Forelimb muscle (tissue), 1 donor: ENCODE results near the gene ALOX15B. TPM values are rescaled to one million over a fixed set of nuclear protein-coding genes. Genes with fewer than 3 reads are reported as not detected.
"Not testable (repeated sequence)": the region's sequence is repeated elsewhere in the genome, so short reads cannot be mapped to it uniquely, and the experiment has no call there.

Experiments
- DNase-seq: peaks from one replicate; pipeline ENCODE4 v3.0.0-alpha.2; 2013; ENCODE audit warnings: low read depth
- polyA plus RNA-seq: library from polyadenylated mRNA; unstranded; fragments of 120-200 nt; gene quantifications from one replicate; pipeline ENCODE4 v1.2.1, GENCODE V29; 2013; ENCODE audit not compliant: insufficient read length

The ALOX15B gene
- polyA plus RNA-seq, 1 donor, result 0.59 TPM

DNA sequence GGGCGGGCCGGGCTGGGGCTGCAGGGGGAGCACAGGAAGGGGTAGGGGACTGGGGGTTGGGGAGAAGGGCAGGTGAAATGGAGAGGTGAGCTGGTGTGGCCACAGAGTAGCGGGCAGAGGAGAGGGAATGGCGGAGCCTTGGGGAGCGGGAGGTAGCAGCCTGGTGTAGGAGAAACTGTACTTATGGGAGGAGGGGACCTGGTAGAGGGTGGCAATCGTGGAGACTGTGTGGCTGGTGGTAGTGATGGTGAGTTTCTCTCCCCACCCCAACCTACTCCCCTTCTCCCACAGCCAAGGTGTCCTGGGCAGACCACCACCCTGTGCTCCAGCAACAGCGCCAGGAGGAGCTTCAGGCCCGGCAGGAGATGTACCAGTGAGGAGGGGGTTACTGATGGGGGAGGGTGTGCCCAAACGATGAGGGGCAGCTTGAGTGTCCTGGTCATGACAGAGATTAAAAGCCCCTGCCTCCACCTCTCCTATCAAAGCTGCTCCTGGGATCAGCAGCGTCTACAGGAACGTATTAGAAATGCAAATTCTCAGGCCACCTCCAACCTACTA lies 831 bp downstream of the ALOX15B start:
- DNase-seq, result no peak

DNA sequence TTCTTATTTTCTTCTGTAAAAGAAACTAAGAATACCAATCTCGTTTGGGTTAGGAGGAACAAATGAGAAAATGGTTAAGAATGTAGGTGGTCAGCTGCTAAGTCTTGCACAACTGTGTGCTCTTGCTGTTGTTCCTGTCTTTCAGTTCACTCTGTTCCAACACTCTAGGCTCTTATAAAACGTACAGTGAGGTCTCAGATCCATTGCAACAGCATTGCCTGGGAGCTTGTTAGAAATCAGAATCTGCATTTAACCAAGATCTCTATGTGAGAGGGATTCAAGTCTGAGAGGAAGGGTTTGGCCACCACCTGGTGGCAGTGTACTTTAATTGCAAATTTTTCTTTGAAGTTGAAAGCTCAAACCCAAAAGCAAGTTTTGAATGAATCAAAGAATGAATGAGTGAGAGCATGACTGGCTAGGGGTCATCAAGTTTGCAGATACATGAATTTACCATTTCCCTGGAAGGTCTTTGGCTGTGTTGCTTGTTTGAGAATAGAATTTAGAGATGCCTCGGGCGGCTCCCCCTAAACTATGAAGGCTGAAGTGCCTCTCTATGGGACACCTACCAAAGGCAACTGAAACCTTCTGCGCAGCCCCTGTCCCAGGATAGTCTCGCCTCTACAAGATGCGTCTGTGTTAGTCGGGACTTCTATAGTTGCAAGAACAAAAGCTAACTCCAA lies 2.5 kb downstream of the ALOX15B start:
- DNase-seq, result no peak

GRCh38 chr17:8041979-8042378 lies 3.1 kb downstream of the ALOX15B start:
- no peak for DNase-seq

- DNase-seq, result no peak
These were observed 6.3 kb downstream of the ALOX15B start for GRCh38 chr17:8044819-8045810.

- no peak for DNase-seq
These were observed 7.6 kb downstream of the ALOX15B start for GRCh38 chr17:8046306-8046928.

DNA sequence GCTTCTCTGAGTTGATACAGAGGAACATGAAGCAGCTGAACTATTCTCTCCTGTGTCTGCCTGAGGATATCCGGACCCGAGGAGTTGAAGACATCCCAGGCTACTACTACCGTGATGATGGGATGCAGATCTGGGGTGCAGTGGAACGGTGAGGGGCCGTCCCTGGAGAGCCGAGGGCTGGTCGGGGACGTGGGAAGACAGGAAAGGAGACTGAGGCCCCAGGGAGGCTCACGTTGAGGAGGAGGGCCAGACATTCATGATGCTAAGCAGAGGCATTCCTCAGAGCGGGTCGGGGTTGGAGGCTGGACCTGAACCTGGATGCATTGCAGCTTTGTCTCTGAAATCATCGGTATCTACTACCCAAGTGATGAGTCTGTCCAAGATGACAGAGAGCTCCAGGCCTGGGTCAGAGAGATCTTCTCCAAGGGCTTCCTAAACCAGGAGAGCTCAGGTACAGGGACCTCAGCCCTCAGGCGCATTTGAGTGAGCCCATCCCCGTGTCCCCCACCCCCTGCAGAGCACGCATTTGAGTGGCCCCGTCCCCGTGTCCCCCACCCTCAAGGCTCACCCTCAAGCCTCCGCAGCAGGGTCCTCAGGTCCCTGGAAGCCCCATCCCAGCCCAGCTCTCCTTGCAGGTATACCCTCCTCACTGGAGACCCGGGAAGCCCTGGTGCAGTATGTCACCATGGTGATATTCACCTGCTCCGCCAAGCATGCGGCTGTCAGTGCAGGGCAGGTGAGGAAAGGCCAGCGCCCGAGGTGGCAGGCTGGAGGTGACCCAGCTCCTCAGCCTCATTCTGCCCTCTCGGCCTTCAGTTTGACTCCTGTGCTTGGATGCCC lies 8.3 kb downstream of the ALOX15B start:
- DNase-seq, result no peak

DNA sequence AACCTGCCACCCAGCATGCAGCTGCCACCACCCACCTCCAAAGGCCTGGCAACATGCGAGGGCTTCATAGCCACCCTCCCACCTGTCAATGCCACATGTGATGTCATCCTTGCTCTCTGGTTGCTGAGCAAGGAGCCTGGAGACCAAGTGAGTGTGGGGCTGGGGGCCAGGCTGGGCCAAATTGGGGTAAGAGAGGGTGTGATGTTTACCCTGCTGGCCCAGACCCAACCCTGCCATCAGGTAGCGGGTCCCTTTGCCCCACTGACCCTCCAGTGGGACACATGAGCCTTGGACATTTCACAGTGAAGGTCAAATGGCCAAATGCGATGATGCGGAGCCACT lies 8.9 kb downstream of the ALOX15B start:
- no peak for DNase-seq

DNA sequence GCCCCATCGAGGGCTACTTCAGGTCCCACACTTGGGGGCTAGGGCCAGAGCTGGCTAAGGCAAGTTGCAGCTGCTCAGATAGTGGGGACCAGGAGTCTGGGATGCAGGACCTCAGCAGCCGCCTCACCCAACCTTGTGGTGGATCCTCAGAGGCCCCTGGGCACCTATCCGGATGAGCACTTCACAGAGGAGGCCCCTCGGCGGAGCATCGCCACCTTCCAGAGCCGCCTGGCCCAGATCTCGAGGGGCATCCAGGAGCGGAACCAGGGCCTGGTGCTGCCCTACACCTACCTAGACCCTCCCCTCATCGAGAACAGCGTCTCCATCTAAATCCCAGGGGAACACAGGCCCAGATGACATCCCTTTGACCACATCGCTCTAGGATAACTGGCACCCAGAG lies 9.4 kb downstream of the ALOX15B start:
- DNase-seq, result no peak

- DNase-seq, result no peak
These were observed 9.9 kb downstream of the ALOX15B start for GRCh38 chr17:8048736-8049135.

GRCh38 chr17:8051831-8052230 lies 13.0 kb downstream of the ALOX15B start:
- no peak for DNase-seq

DNA sequence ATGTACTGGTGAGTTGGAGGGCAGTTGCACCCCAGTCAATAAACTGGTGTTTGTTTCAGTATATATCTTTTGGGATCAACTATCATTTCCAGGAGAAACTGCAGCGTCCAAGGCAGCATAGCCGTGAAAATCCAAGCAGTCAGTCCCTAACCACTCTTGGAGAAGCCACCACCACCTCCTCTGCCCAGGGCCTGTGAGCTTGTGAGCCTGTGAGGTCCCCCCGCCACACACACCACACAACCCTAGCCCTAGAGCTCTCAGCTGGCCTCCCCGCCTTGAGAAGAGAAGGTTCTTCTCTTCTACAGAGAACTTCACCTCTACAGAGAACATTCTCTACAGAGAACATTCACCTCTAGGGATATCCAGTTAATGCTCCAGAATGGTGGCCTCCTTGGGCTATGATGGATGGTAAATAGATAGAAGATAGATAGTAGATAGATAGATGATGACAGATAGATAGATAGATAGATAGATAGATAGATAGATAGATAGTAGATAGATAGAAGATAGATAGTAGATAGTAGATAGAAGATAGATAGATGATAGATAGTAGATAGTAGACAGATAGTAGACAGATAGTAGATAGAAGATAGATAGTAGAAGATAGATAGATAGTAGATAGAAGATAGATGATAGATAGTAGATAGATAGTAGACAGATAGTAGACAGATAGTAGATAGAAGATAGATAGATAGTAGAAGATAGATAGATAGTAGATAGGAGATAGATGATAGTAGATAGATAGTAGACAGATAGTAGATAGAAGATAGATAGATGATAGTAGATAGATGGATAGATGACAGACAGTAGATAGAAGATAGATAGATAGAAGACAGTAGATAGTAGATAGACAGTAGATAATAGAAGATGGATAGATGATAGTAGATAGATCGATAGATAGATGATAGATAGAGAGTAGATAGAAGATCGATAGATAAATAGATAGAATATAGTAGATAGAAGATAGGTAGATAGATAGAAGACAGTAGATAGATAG lies 13.7 kb downstream of the ALOX15B start:
- no peak for DNase-seq

GRCh38 chr17:8053600-8053999 lies 14.7 kb downstream of the ALOX15B start:
- DNase-seq, result no peak

GRCh38 chr17:8055851-8056231 lies 17.0 kb downstream of the ALOX15B start:
- DNase-seq, result no peak

GRCh38 chr17:8056232-8056975 lies 17.5 kb downstream of the ALOX15B start:
- no peak for DNase-seq

- no peak for DNase-seq
These were observed 18.2 kb downstream of the ALOX15B start for GRCh38 chr17:8056976-8057625.

- DNase-seq, result no peak
These were observed 18.8 kb downstream of the ALOX15B start for GRCh38 chr17:8057691-8058114.

DNA sequence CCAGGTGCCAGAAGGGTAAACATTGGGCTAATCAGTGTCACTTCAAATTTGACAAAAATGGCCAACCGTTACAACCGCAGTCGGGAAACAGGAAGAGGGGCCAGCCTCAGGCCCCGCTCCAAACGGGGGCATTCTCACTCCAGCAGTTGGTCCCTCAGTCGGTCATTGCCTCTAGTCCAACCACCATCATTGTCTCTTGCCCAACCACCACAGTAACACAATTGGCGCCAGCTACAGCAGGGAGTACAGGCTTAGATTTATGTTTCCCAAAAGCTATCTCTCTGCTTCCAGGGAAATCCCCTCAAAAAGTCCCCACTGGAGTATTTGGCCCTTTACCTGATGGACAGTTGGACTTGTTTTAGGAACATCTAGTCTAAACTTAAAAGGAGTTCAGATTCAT lies 20.3 kb downstream of the ALOX15B start:
- DNase-seq, result no peak

DNA sequence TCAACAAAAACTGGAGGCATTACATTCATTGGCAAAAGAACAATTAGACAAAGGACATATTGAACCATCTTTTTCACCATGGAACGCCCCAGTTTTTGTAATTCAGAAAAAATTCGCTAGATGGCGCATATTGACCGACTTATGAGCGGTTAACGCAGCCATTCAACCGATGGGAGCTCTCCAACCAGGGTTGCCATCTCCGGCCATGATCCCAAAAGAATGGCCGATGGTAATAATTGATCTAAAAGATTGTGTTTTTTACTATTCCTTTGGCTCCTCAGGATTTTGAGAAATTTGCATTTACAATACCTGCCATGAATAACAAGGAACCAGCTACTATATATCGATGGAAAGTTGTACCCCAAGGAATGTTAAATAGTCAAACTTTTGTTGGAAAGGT lies 21.4 kb downstream of the ALOX15B start:
- no peak for DNase-seq

DNA sequence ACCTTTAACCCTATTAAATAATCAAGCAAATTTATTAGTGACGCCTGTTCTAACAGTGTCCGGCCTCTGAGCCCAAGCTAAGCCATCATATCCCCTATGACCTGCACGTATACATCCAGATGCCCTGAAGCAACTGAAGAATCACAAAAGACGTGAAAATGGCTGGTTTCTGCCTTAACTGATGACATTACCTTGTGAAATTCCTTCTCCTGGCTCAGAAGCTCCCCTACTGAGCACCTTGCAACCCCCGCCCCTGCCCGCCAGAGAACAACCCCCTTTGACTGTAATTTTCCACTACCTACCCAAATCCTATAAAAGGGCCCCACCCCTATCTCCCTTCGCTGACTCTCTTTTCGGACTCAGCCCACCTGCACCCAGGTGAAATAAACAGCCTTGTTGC lies 23.0 kb downstream of the ALOX15B start:
- not testable (repeated sequence) for DNase-seq
